ENCODE results near the gene VPS9D1.

The VPS9D1 gene, protein sequence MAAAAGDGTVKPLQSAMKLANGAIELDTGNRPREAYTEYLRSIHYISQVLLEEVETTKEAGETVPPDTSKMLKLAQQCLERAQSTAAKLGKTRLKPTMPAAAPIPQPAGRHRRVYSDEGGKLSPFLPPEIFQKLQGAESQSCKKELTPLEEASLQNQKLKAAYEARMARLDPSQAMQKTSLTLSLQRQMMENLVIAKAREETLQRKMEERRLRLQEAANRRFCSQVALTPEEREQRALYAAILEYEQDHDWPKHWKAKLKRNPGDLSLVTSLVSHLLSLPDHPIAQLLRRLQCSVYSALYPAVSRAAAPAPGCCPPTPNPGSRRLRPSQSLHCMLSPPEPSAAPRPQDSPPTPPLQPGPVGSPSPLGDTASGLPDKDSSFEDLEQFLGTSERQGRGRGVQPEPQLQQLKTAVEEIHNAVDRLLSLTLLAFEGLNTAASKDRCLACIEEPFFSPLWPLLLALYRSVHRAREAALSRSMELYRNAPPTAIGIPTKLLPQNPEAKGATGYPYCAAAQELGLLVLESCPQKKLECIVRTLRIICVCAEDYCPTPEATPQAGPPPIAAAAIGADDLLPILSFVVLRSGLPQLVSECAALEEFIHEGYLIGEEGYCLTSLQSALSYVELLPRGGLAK

DNA sequence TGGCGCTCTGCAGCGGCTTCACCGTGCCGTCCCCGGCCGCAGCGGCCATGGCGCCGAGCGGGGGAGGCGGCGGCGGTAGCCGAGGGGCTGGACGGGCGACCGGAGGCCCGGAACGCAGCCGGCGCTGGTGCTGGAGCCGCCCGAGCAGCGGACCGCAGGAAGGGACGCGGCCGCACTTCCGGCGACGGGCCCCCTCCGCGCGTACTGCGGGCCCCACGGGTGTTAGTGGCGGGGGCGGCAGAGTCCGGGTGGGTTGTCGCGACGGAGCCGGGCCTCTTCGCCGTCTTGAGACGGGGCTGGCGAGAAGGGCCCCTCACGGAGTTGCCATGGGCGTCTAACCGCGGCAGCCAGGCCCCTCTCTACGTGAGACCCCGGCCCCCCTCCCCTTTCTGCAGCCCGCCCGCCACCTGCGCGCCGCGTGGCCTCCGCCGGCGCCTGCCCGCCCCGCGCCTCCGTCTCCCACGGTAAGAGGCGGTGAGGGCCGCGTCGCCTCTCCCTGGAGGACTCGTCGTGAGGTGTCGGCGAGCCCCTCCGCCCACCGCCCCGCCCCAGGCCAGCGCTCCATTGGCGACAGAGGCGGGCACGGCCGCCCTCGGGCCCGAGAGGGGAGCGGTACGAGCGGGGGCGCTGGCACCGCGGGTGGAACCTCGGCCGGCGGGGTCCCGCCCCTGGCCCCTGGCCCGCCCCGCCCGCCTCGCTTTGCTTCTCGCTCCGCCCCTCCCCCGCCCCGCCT, at the start of gene VPS9D1, which contains the start of gene ZNF276:
VPS9D1 (minus strand) TSS at position 86 of the 733 bp plus-strand sequence; CDS start at position 49, 37 bp downstream.
ZNF276 (plus strand) TSS at position 725 of the 733 bp plus-strand sequence. CDS start 104 bp downstream, outside the sequence.
- DNase-seq (ENCODE audit: low spot score) (peak; percentile 89), FAIRE-seq (peak; percentile 80)

DNA sequence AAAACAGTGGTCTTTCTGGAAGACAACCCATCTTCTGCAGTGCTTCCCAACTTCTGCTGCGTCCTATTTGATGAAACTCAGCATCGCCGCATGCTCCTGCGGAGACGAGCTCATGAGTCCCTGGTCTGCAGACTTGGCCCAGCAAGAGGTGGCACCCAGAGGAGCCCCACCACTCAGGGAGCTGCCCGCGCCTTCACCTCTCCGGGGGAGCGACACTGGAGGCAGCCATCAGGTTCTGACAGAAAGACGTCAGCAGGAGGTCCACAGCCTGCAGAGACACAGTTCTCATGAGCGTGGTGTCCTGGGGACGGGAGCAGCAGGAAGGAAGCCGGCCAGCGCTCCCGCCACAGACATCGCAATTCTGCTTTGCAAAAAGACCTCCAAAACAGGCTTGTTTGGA, 49.7 kb upstream of the VPS9D1 start:
- DNase-seq (ENCODE audit: low spot score) (no peak), FAIRE-seq (no peak)

DNA sequence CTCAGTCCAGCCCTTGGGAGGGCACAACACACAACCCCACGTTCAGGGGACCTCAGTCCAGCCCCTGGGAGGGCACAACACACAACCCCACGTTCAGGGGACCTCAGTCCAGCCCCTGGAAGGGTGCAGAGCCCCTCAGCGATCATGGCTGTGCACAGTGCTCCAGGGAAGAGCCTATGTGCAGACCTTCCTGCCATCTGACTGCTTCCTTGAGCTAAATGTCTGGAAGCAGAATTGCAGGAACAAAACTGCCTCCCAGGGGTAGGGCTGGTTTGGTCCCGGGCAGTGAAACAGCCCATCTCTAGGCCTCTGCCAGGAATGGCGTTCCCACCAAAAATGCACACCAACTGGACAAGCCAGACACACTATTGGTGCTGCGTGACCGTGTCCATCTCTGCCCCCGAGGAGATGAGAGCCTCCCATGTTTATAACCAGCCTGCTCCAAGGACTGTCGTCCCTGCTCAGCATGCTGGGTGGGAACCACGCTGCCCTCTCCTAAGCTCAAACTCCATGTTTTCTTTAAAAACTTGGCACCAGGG, 44.7 kb upstream of the VPS9D1 start:
- FAIRE-seq (no peak), DNase-seq (ENCODE audit: low spot score) (no peak)

DNA sequence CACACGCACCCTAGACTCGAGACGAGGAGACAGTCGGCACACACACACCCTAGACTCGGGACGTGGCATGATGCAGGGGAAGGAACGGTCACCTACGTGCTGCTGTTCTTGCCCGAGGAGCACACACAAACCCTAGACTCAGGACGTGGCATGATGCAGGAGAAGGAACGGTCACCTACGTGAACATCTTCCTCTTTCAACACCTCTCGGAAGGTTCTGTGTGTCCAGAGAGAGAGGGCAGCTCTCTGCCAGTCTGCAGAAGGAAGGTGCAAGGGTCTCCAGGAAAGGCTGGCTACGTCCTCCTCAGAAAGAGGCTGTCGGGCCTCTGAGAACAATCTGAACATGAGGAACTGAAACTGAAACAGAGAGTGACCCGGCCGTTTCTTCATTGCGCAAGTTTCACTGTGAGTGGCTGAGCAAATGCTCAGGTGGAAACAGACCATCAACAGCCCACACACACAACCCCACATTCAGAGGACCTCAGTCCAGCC, 44.1 kb upstream of the VPS9D1 start:
- DNase-seq (ENCODE audit: low spot score) (no peak), FAIRE-seq (no peak)

DNA sequence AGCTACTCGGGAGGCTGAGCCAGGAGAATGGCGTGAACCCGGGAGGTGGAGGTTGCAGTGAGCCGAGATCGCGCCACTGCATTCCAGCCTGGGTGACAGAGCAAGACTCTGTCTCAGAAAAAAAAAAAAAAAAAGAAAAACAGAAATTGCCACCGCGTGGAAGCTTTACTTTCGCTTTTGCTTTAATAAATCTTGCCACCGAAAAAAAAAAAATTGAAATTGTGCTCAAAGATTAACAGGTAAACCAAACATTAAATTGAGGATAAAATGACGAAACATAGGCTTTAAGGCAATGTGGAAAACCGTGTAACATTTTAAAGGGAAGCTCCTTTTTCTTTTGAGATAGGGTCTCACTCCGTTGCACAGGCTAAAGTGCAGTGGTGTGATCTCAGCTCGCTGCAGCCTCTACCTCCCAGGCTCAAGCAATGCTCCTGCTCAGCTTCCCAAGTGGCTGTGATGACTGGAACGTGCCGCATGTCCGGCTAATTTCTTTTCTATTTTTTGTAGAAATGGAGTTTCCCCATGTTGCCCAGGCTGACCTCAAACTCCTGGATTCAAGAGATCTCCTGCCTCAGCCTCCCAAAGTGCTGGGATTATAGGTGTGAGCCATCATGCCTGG, 40.7 kb upstream of the VPS9D1 start:
- DNase-seq (ENCODE audit: low spot score): no peak
- no peak for FAIRE-seq

DNA sequence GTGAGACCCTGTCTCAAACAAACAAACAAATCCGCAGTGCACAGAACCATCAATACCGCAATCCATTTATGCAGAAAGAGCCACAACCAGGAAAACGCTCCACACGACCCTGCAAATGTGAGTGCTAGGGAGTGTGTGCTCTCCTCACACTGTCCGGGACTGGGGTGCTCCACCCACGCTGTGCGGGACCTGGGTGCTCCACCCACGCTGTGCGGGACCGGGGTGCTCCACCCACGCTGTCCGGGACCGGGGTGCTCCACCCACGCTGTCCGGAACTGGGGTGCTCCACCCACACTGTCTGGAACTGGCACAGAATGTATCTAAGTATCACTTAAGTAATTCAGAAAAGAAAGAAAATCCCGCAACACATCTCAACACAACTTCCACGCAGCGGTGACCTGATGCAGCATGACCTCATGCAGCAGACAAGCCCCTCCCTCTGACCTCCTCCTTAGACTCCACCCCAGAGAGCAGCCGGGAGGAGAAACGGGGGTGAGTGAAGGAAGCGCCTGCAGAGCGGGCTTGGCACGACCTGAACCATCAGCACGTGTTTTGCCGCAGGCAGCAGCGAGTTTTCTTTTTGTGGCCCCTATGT, 39.1 kb upstream of the VPS9D1 start:
- DNase-seq (ENCODE audit: low spot score): no peak
- FAIRE-seq: no peak

DNA sequence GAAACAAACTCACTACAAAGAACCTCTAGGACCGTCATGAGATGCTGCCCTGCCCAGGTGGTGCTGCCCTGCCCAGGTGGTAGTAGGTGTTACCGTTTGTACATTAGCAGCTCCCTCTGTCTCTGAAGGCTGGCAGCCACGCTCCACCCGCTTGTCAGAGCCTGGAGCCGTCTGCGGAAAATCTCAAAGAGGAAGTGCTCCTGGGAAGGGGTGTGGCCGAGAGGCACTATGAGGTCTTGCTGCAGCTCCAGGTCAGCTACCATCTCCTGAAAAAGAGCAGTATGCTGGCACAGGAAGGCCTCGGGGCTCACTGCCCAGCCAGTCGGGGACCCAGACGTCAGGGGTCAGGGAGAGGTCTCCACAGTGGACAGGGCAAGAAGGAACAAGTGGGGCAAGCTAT, 28.9 kb upstream of the VPS9D1 start:
- FAIRE-seq: no peak
- DNase-seq (ENCODE audit: low spot score): no peak

DNA sequence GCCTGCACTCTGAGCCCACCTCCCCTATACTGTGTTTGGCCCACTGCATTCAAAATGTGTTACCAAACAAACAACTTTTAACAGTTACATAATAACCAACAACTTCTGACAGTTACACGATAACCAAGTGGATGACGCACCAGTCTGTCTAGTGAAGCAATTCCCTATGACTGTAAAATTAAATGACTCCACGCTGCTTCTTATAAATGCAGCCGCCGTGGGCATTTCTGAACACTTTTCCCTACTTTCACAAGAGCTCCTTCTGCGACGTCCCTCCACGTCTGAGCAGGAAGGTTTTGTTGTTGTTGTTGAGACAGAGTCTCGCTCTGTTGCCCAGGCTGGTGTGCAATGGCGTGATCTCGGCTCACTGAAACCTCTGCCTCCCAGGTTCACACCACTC, 28.2 kb upstream of the VPS9D1 start:
- no peak for DNase-seq (ENCODE audit: low spot score)
- FAIRE-seq: no peak

DNA sequence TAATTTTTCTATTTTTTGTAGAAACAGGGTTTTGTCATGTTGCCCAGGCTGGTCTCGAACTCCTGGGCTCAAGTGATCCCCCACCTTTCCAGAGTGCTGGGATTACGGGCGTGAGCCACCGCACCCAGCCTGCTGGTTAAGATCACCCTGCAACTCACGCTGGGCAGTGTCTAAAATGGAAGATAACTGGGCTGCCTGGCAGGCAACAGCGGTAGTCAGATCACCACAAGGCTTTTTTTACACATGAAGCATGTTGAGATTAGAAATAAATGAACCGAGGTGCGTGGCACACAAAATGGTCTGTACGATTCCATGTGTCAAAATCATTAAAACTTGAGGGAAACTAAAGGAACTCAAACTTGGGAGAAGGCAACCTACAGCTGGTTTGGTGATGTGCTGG, 27.4 kb upstream of the VPS9D1 start:
- no peak for DNase-seq (ENCODE audit: low spot score)
- FAIRE-seq: no peak

DNA sequence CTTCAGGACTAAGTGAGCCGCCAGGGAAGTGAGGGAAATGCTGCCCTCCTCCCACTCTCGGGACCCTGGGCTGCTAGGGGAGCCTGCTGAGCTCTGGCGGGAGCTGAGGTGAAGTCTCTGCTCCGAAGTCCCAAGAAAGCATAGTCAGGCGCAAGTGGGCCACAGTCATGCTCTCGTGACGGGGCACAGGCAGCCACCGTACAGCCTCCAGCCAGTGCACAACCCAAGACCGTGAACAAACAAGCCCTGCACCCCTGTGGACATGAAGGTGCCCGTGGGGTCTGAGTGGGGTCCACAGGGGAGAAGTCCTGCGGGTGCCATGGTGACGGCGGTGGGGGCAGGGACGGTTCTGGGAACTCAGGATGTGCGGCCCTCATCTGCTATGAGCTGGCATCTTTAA, 25.3 kb upstream of the VPS9D1 start:
- FAIRE-seq (no peak), DNase-seq (ENCODE audit: low spot score) (no peak)

DNA sequence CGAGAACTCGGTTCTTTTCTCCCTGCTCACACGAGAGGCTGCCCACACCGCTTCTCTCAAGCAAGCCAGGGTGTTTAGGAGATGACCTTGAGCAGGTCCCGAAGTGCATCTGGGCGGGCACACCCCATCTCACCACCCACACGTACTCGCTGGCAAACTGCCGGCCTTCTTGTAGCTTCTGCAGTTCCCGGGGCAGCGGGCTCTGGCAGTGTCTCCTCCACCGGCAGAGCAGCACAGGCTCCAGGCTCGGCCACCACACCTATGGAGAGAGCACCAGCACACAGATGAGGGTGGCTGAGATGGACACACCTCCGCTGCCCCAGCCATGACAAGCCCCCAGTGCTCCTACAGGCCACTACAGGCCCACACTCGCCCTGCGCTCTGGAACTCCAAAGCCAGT, 24.1 kb upstream of the VPS9D1 start:
- DNase-seq (ENCODE audit: low spot score) (no peak), FAIRE-seq (no peak)

DNA sequence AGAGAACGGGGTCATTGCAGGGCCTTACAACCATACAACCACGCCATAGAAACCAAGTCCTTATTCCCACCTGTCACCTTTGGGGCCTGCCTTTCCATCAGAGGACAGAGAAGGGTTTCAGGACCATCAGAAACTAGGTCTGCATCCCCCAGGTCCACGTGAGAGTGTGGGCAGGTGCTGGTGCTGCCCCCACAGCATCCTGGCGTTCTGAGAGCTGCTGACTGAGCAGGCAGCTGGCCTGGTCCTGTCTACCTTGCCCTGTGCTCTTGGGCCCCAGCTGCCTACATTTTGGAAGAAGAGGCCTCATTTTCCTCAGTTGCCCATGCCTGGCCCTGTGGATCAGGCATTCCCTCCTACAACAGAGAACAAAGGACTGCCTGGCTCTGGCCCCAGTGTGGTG, 22.2 kb upstream of the VPS9D1 start:
- no peak for FAIRE-seq

DNA sequence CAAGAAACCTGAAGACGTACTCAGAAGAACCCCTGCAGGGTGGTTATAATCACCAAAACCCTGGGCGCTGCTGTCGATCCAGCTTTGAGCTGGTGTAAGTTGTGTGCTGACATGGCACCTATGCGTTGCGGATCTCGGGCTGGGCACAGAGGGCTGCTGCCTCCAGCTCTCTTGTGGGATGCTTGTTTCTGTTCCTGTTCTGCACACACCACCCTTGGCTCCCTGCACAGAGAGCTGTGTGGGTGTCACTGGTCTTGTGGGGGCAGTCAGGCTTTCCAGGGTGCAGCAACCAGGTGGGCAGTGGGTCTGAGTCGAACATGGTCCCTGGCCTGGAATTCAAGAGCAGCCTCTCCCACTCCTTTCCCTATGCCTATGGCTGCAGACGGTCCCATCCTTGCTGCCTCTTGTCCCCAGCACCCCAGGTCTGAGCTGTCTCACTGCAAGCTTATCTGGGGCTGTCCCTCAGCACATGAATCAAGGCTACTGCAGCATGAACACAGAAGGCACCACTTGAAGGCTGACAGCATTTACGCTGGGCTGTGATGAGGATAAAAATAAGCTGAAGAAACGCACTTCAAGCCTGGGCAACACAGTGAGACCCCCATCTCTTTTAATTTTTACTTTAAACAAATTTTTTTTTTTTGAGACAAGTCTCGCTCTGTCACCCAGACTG, 20.8 kb upstream of the VPS9D1 start:
- DNase-seq (ENCODE audit: low spot score) (no peak), FAIRE-seq (no peak)

More for the DNA sequence above, 22.2 kb upstream of the VPS9D1 start:
- no peak for DNase-seq (ENCODE audit: low spot score)

DNA sequence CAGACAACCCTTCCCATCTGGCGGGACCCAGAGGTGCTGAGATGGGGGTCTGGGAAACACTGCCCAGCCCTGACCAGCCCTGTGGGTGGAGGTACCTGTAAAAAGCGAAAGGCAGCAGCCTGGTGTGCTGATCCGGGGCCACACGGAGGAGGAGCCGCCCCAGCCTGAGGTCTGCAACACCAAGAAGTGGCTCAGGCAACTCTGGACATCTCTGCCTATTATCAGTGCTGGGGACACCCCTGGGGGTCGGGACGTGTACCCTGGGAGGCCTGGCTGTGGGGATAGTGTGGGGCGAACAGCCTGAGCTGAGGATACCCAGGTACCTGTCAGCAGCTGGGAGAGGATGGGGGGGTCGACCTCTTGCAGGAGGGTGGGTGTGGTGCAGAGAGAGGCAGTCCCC, 18.7 kb upstream of the VPS9D1 start:
- DNase-seq (ENCODE audit: low spot score): no peak
- FAIRE-seq: no peak

DNA sequence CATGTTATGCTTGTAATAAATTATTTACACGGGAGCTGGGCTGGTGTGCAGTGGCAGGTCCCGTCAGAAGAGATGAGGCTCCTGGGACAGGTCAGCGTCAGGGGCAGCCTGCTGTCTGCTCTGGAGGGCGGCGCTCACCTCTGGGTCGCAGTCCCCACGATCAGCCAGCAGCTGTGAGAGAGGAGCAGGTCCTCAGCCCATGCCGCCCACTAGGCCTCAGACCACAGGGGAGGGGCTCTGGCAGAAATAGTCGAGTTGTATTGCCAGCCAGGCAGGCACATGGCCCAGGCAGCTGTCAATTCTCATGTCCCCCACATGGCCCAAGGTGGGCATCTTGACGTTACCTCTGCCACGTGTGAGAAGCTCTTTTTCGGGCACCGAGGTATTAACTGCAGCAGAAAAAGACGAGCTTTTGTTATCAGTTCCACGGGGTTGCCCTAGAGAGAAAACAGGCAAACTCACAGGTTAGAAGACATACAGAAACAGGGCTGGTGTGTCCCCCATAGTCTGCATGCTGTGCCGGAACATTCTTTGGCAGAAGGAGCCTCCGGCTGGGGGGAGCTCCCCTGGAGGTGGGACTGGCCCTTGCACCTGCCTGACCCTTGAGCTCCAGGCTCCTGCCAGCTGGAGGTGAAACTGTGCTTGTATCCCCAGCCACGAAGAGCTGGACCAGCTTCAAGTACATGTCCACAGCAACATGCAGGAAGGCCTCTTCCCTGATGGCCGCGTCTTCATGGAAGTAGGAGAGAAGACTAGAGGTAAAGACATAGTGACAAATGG, 18.0 kb upstream of the VPS9D1 start:
- DNase-seq (ENCODE audit: low spot score) (no peak), FAIRE-seq (no peak)

DNA sequence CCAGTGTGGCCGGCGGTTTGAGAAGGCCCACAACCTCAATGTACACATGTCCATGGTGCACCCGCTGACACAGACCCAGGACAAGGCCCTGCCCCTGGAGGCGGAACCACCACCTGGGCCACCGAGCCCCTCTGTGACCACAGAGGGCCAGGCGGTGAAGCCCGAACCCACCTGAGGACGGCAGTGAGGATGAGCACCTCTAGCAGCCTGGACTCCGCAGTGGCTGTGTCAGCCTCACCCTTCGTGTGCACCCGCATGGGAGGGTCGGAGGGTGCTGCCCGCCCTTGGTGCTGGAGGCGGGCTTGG, 17.3 kb upstream of the VPS9D1 start:
- no peak for FAIRE-seq
- DNase-seq (ENCODE audit: low spot score): no peak

DNA sequence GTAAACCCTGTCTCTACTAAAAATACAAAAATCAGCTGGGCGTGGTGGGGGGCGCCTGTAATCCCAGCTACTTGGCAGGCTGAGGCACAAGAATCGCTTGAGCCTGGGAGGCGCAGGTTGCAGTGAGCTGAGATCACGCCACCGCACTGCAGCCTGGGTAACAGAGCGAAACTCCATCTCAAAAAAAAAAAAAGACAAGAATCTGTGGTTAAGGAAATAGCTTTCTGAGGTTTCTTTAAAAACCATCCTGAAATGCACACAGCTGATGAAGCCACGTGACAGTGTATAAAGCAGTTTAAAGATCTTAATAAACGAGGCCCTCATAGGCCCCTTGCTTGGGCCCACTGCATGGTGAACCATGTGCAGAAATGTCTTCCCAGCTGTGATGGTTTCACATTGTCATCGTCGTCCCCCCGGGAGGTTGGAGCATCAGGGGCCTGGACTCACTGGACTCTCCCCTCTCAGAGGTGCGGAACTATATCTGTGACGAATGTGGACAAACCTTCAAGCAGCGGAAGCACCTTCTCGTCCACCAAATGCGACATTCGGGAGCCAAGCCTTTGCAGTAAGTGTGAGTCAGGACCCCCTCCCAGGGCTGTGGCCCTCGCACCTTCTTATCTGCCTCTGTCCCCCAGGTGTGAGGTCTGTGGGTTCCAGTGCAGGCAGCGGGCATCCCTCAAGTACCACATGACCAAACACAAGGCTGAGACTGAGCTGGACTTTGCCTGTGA, 16.8 kb upstream of the VPS9D1 start:
- no peak for FAIRE-seq
- DNase-seq (ENCODE audit: low spot score): no peak

DNA sequence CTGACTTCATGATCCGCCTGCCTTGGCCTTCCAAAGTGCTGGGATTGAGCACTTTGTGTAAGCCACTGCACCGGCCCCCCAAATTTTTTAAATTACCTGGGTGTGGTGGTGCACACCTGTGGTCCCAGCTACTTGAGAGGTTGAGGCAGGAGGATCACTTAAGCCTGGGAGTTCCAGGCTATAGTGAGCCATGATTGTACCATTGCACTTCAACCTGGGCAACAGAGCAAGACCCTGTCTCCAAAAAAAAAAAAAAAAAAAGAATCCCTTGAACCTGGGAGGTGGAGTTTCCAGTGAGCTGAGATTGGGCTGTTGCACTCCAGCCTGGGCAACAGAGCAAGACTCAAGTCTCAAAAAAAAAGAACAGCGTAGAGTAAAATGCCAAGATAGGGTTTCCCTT, 15.9 kb upstream of the VPS9D1 start:
- DNase-seq (ENCODE audit: low spot score): no peak
- FAIRE-seq: no peak

DNA sequence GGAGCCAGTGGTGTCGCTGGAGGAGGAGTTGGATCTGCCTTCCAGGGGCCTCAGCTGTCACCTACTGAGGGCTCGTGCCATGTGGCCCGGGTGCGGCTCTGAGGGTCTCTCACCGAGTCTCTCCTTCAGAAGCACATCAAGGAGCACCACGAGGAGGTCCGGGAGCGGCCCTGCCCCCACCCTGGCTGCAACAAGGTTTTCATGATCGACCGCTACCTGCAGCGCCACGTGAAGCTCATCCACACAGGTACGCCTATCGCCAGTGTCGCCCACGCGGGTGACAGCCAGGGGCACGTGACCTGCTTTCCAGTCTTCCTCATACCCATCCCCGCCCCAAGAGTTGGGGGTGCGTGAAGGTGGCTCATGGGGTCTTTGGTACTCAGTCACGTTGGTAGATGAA, 13.1 kb upstream of the VPS9D1 start:
- DNase-seq (ENCODE audit: low spot score): no peak
- FAIRE-seq: no peak
